GM12878 (cell line): ENCODE measurements around the gene UQCR10. TPM values are rescaled to one million over a fixed set of nuclear protein-coding genes. Genes with fewer than 3 reads are reported as not detected.

Source experiments
- ATAC-seq: fragments of 200-7000 bp; cut with Tn5 transposase; 3 replicates; pipeline ENCODE4 v1.9.1; 2020; ENCODE audit warnings: mild to moderate bottlenecking, moderate library complexity
- BruUV-seq: library from RNA; stranded (reverse); fragments of 400-500 nt; replicated peaks from 2 replicates; lab custom pipeline; 2021; lab: Mats Ljungman, UMichigan
- CTCF ChIA-PET: fragments of 300-600 bp; sonication (Branson Sonifier 250); formaldehyde crosslinking; extraction: SDS; loops from one replicate; lab custom pipeline; 2021; ENCODE audit warnings: inconsistent platforms; lab: Yijun Ruan, JAX
- POLR2A ChIA-PET: fragments of 350-600 bp; formaldehyde crosslinking; extraction: SDS; loops from one replicate; lab custom pipeline; 2021; ENCODE audit warnings: inconsistent platforms; lab: Charles Lee
- RAD21 ChIA-PET: fragments of 300-600 bp; sonication (Branson Sonifier 250); formaldehyde crosslinking; loops from one replicate; lab custom pipeline; 2023; ENCODE audit warnings: antibody characterized with exemption; ENCODE audit not compliant: unreplicated experiment; lab: Charles Lee
- SMC1A ChIA-PET: fragments of 300-600 bp; sonication (Branson Sonifier 250); formaldehyde crosslinking; loops from one replicate; lab custom pipeline; 2023; ENCODE audit not compliant: unreplicated experiment, uncharacterized antibody; lab: Charles Lee
- DNase-seq: peaks from one replicate; pipeline ENCODE4 v3.0.0-alpha.2; 2011; ENCODE audit warnings: low read depth, low spot score
- FAIRE-seq: peaks from 3 replicates; lab custom pipeline; 2011; peaks lifted over from hg19 to GRCh38; lab: Jason Lieb, UNC
- H2AFZ ChIP-seq: 2 replicates; pipeline ENCODE4 v1.6.0; 2011; ENCODE audit warnings: low read depth, low read length, control low read depth; ENCODE audit not compliant: control insufficient read depth
- H3K27ac ChIP-seq: 2 replicates; pipeline ENCODE4 v1.5.1; 2011; ENCODE audit warnings: control low read depth; ENCODE audit not compliant: control insufficient read depth, insufficient read depth
- H3K27me3 ChIP-seq, 2 experiments: replicated peaks in 1 of 2; 2 replicates each; pipeline versions ENCODE4 v1.6.0 to v1.6.1; 2011; ENCODE audit warnings: low read length in 1 of 2; ENCODE audit not compliant: control insufficient read depth in 2 of 2, insufficient read depth in 2 of 2
- H3K36me3 ChIP-seq, 2 experiments: 2 replicates each; pipeline ENCODE4 v1.5.1; 2011; ENCODE audit warnings: low read length in 1 of 2; ENCODE audit not compliant: control insufficient read depth in 2 of 2, insufficient read depth in 2 of 2
- H3K4me1 ChIP-seq: 2 replicates; pipeline ENCODE4 v1.6.1; 2011; ENCODE audit warnings: mild to moderate bottlenecking, low read length, moderate library complexity, mixed read lengths; ENCODE audit not compliant: control insufficient read depth, insufficient read depth
- H3K4me2 ChIP-seq: 2 replicates; pipeline ENCODE4 v1.6.0; 2011; ENCODE audit warnings: control low read depth; ENCODE audit not compliant: control insufficient read depth, insufficient read depth
- H3K4me3 ChIP-seq: fragments of 200-600 bp; sonication (generic); 2 replicates; pipeline ENCODE4 v1.5.1; 2016
- H3K79me2 ChIP-seq: 2 replicates; pipeline ENCODE4 v1.6.0; 2011; ENCODE audit warnings: low read length; ENCODE audit not compliant: control insufficient read depth, insufficient read depth
- H3K9ac ChIP-seq: 2 replicates; pipeline ENCODE4 v1.8.0; 2011; ENCODE audit warnings: low read length, control low read depth, mixed read lengths; ENCODE audit not compliant: control insufficient read depth, insufficient read depth
- H3K9me3 ChIP-seq: replicated peaks from 3 replicates; pipeline ENCODE4 v1.5.1; 2011; ENCODE audit warnings: mild to moderate bottlenecking, low read length; ENCODE audit not compliant: control insufficient read depth, insufficient read depth
- H4K20me1 ChIP-seq: 2 replicates; pipeline ENCODE4 v1.6.0; 2011; ENCODE audit not compliant: control insufficient read depth, insufficient read depth
- CTCF ChIP-seq, 3 experiments: IDR thresholded peaks in 2 of 3; conservative IDR thresholded peaks in 1 of 3; 2 replicates each; pipeline ENCODE4 v1.5.1; 2011; ENCODE audit warnings: low read depth in 3 of 3, low read length in 3 of 3, mild to moderate bottlenecking in 3 of 3, control low read depth in 2 of 3, moderate library complexity in 2 of 3, inconsistent platforms in 1 of 3, mixed read lengths in 1 of 3; ENCODE audit not compliant: control insufficient read depth in 2 of 3, insufficient read depth in 1 of 3; ENCODE audit errors: extremely low read depth in 1 of 3
- MTA3 ChIP-seq: IDR thresholded peaks from 2 replicates; pipeline ENCODE4 v1.6.1; 2012; ENCODE audit warnings: low read length, inconsistent platforms, borderline replicate concordance
- RAD21 ChIP-seq: IDR thresholded peaks from 2 replicates; pipeline ENCODE4 v1.6.1; 2011; ENCODE audit warnings: mild to moderate bottlenecking, low read depth, low read length, moderate library complexity; ENCODE audit not compliant: insufficient read depth
- SMC3 ChIP-seq: IDR thresholded peaks from 2 replicates; pipeline ENCODE4 v1.6.1; 2011; ENCODE audit warnings: low read length, improper control_type of control experiment, borderline replicate concordance
- WGBS: methylation state at CpG from one replicate; pipeline ENCODE4 v1.1.6; 2016; ENCODE audit warnings: low lambda C conversion rate; ENCODE audit not compliant: insufficient replicate concordance, insufficient coverage; ENCODE audit errors: missing lambda C conversion rate; 5-methylcytosine and 5-hydroxymethylcytosine counted together
- in situ Hi-C: fragments of 300-500 bp; cut with MboI; formaldehyde crosslinking; loops from 9 replicates; pipeline ENCODE4 v1.14.3; 2018; ENCODE audit warnings: mixed read lengths
- intact Hi-C: fragments of 100-400 bp; cut with micrococcal nuclease; formaldehyde crosslinking; loops from one replicate; pipeline ENCODE4 v1.14.2; 2022; ENCODE audit not compliant: unreplicated experiment
- polyA plus RNA-seq, 11 experiments: library from polyadenylated mRNA; depleted of rRNA in 4 of 11; unstranded in 6 of 11; stranded (reverse) in 5 of 11; fragments of >200 nt; fragmentation: Nextera tagmentation in 4 of 11; fragmentation: Illumina TruSeq in 1 of 11; extraction: Ambion mirVana in 4 of 11; extraction: Trizol in 1 of 11; gene quantifications; 1 replicate in 1 of 11; 2 replicates in 10 of 11; pipeline versions ENCODE4 v1.2.1 to v1.2.3, GENCODE V29; 2011 to 2016; ENCODE audit warnings: inconsistent platforms in 2 of 11, missing spikeins in 2 of 11, low read depth in 1 of 11
- total RNA-seq, 4 experiments: library from RNA; depleted of rRNA in 3 of 4; stranded (reverse); fragments of >200 nt in 3 of 4; fragmentation: Illumina TruSeq in 1 of 4; extraction: Trizol in 1 of 4; gene quantifications; 2 replicates each; pipeline versions ENCODE4 v1.2.1 to v1.2.3, GENCODE V29; 2013 to 2021

UQCR10 gene
- total and polyA plus RNA-seq, 10 of the 15 experiments (the other 5 are each of a cell fraction or from before 2014, with no cell fraction given) = 144 to 1,021 (median 214) TPM

GRCh38 chr22:29727131-29727523, 40.0 kb upstream of the UQCR10 start:
- in situ Hi-C loops = no loop called here
- Histone ChIP-seq H2AFZ (no peak overlapping the region), H3K27ac (no peak overlapping the region), H3K9me3 (no peaks in the 10 kb centered on the region), H3K4me3 (no peak overlapping the region), H4K20me1 (no peaks in the 10 kb centered on the region), H3K27me3 (peaks cover 0 to 2% of the 10 kb centered on the region in 2 experiments; a peak in 1 of 4 replicates), H3K79me2 (no peaks in the 10 kb centered on the region), H3K4me2 (no peak overlapping the region), H3K36me3 (no peaks in the 10 kb centered on the region; a peak in 1 of 4 replicates), H3K9ac (no peak overlapping the region)
- WGBS = 29% methylated on average over 5 of the region's 17 CpGs
- RAD21 ChIA-PET = interaction anchor here (0.7 kb wide), 1 partner anchor 36 kb away, joined by 5 read pairs; no protein-coding TSS in a partner anchor
- FAIRE-seq (no peak), ATAC-seq (peak; percentile 73)
- POLR2A ChIA-PET = no interaction called here
- CTCF ChIA-PET = interaction anchor here (2.5 kb wide), 1 partner anchor 277 kb away, joined by 8 read pairs; no protein-coding TSS in a partner anchor
- SMC1A ChIA-PET = no interaction called here
- BruUV-seq = no TSS peak
- intact Hi-C loops = loop anchor here (10.0 kb wide), 1 partner anchor 358 kb away; the partner anchor contains the start of gene HORMAD2
- no peak for TF ChIP-seq MTA3
- TF ChIP-seq SMC3 = peak; percentile 44; the same call in 1 of the 2 replicates
- peak in 2 of 3 experiments; percentile 46 to 50; a peak in 3 of 6 replicates for TF ChIP-seq CTCF (IDR thresholded peaks at IDR 0.05 in 2 of 3, conservative IDR thresholded peaks at IDR 0.05 in 1 of 3; ENCODE audit: control insufficient read depth in 2 of 3, extremely low read depth in 1 of 3, insufficient read depth in 1 of 3, low read depth in 3 of 3, low read length in 3 of 3)
- TF ChIP-seq RAD21 = peak; percentile 50
- TF ChIP-seq, all 136 proteins: peak for 3
- H3K4me1 ChIP-seq = no peaks in the 10 kb centered on the region
- DNase-seq = no peak
